Ammon's horn (tissue), 1 donor: Measurements from ENCODE around the gene CTDSPL.
"Not testable (repeated sequence)": the region's sequence is repeated elsewhere in the genome, so short reads cannot be mapped to it uniquely, and the experiment has no call there.

ENCODE experiments used
- DNase-seq: peaks from one replicate; pipeline ENCODE4 v3.0.0-alpha.2; 2016; ENCODE audit warnings: low spot score

The CTDSPL gene

GRCh38 chr3:37861620-37862041 is at the start of gene CTDSPL:
Gene CTDSPL (plus strand): TSS chr3:37861880. CDS start chr3:37862200, 320 bp downstream.
- DNase-seq, result peak; percentile 34

GRCh38 chr3:37812499-37812896 is 49.2 kb upstream of the CTDSPL start:
- DNase-seq, result no peak

GRCh38 chr3:37813403-37813802 is 48.3 kb upstream of the CTDSPL start:
- DNase-seq, result no peak

GRCh38 chr3:37814547-37814946 is 47.1 kb upstream of the CTDSPL start:
- DNase-seq, result no peak

- DNase-seq, result not testable (repeated sequence)
Observed at GRCh38 chr3:37815156-37815555, 46.5 kb upstream of the CTDSPL start.

GRCh38 chr3:37816271-37816670 is 45.4 kb upstream of the CTDSPL start:
- no peak for DNase-seq

GRCh38 chr3:37819591-37819990 is 42.1 kb upstream of the CTDSPL start:
- DNase-seq, result no peak

- DNase-seq, result no peak
Observed at GRCh38 chr3:37820286-37820685, 41.4 kb upstream of the CTDSPL start.

GRCh38 chr3:37823189-37823588 is 38.5 kb upstream of the CTDSPL start:
- DNase-seq, result no peak

- no peak for DNase-seq
Observed at GRCh38 chr3:37824090-37824953, 37.4 kb upstream of the CTDSPL start.

- DNase-seq, result no peak
Observed at GRCh38 chr3:37824954-37825328, 36.7 kb upstream of the CTDSPL start.

GRCh38 chr3:37825744-37826400 is 35.8 kb upstream of the CTDSPL start:
- DNase-seq, result no peak

GRCh38 chr3:37826502-37826901 is 35.2 kb upstream of the CTDSPL start:
- no peak for DNase-seq

GRCh38 chr3:37826933-37827332 is 34.7 kb upstream of the CTDSPL start:
- DNase-seq, result no peak

GRCh38 chr3:37832480-37832879 is 29.2 kb upstream of the CTDSPL start:
- DNase-seq, result no peak

- no peak for DNase-seq
Observed at GRCh38 chr3:37833302-37834186, 28.1 kb upstream of the CTDSPL start.

- DNase-seq, result no peak
Observed at GRCh38 chr3:37836589-37836988, 25.1 kb upstream of the CTDSPL start.

GRCh38 chr3:37847689-37848088 is 14.0 kb upstream of the CTDSPL start:
- no peak for DNase-seq

- no peak for DNase-seq
Observed at GRCh38 chr3:37849146-37849923, 12.3 kb upstream of the CTDSPL start.

GRCh38 chr3:37852097-37852496 is 9.6 kb upstream of the CTDSPL start:
- no peak for DNase-seq

- DNase-seq, result no peak
Observed at GRCh38 chr3:37852771-37853170, 8.9 kb upstream of the CTDSPL start.
